Stimulated activated CD8-positive, alpha-beta memory T cell treated with anti-CD3 and anti-CD28 coated beads, Interleukin-4, amount 100 ng/mL, for 24 hours (primary cell): ENCODE results near the gene CACNG4.

Source experiments
- DNase-seq: peaks from one replicate; pipeline ENCODE4 v3.0.0-alpha.2; 2020; ENCODE audit warnings: low read depth

The CACNG4 gene

DNA sequence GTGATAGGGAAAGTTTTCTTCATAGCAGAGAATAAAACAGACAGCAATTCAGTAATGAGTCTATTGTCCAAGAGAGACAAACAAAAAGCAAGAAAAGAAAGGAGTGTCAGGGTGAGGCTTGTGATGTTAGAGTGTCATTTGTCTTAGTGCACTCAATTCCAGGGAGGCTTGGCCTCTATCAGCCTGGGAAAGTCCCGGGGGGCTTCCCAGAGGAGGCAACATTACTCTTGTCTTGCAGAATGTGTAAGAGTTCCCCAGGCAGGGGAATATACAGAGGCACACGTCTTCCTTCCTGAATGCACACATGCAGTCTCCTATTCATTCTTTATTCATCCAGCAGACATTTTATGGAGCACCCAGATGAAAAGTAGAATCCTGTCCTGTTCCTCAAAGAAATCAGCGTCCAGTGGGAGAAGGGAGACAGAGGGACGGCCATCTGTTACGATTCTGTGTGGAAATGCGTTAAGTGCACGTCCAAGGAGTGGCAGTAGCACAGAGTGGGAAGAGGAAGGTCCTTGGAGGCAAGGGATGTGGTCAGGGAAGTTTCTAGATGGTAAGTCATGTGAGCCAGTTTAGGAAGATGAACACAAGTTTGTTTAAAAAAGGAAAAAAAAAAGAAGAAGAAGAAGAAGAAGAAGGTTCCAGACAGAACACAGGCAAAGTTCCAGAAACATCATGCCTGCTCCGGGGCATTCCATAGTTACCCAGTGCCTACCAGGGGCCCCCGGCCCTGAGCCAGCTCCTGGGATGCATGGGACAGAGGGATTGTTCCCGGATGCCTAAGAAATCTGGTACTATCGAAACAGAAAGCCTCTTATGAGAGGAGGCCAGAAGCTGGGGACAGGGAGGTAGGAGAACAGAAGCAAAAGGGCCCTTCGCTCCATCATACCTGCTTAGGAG lies 21.1 kb downstream of the CACNG4 start:
- DNase-seq, result no peak

DNA sequence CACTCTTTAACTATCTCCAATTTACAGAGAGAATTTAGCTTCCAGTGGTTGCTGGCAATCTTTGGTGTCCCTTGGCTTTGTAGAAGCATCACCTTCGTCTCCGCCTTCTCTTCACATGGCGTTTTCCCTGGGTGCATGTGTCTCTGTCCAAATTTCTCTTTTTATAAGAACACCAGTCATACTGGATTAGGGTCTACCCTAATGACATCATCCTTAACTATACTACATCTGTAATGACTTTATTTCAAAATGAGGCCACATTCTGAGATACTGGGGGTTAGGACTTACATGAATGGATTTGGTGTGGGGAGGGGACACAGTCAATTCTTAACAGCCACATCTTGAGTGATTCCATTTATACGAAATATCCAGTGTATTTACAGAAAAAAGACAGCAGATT lies 22.2 kb downstream of the CACNG4 start:
- no peak for DNase-seq

DNA sequence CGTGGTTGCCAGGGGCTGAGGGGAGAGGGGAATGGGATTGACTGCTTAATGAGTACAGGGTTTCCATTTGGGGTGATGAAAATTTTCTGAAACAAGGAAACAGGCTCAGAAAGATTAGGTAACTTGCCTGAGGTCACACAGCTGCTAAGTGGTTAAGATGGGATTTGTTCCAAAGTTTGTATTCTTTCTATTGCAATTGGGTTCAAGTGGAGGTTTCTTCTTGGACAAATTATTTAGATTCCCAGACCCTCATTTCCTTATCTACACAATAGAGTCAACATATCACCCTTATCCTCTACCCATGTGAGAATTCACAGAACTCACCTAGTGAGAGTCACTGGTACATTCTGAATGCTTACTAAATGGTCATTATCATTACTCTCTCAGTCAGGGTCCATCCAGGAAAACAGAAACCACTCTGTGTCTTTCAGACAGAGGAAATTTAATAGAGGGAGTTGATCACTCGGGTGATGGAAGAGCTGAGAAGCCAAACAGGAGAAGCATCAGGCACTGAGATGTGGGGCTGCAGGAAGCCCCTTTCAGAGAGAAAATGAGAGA lies 22.6 kb downstream of the CACNG4 start:
- DNase-seq, result no peak

DNA sequence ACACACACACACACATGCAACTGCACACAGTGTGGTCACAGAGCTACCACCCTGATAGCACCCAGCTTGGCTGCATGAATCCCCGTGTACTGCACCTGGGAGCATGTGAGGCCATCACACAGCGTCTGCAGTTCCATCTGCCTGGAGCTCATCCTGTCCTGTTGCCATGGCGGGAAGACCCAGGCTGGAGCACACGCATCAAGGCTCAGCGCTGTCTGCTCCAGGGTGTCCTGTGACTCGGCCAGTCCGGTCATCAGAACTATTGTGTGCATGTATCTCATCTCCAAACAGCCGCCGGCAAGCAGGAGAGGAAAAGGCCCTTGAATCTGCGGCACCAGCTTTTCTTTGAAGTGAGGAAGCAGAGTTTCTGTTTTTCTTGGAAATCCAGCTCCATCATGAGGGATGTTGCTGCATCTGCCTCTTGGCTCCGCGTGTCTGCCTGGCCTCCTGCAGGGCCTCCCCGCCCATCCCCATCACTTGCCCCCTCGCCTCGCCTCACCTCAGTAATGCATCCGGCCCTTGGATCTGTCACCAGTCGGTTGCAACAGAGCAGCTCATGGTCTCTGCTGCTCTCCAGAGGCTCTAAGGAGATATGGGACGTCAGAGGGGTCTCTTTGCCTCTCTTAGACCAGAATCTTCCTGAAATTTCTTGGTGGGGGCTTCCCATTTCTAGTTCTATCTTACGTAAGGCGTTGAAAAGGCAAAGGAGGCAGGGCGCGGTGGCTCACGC lies 23.7 kb downstream of the CACNG4 start:
- DNase-seq, result no peak

- DNase-seq, result no peak
These were observed 24.6 kb downstream of the CACNG4 start for GRCh38 chr17:66989076-66989475.

GRCh38 chr17:66989579-66989978 lies 25.1 kb downstream of the CACNG4 start:
- no peak for DNase-seq

DNA sequence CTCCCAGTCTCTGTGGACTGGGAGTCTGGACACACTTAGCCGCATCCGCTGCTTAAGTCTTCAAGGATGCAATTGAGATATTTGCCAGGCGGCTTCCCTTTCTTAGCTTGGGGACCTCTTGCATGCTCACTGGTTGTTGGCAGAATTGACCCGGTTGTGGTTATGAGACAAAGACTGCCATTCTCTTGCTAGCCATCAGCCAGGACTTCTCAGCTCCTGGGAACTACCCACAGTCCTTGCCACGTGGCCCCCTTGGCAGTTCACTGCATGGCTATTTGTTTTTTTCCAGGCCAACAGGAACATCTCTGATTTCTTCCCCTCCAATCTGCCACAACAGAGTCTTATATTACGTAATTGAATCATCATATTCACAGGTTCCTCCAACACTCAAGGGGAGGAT lies 25.5 kb downstream of the CACNG4 start:
- no peak for DNase-seq

DNA sequence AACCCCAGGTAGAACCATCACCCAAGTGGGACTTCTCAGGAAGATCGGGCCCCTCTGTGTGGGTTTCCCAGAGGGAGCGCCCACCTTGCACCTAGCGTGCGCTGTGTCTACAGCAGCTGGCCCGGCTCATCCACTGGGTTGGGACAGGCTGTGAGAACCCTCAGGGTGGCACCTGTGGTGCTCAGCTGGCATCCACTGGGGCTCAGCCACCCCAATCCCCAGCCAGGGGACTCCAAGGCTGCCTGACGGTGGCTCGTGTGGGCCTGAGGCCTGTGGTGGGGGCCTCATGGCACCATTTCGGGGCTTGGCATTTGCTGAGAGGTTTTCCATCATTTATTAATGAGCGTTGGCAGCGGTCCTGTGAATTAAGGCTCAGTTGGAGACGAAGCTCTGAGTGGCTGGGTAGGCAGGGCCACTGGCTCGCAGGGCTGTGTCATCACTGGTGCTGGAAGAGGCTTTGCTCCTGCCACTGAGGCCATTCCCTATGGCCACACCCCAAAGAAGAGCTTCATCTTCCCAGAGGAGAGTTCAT lies 28.5 kb downstream of the CACNG4 start:
- DNase-seq, result no peak

GRCh38 chr17:66994361-66994760 lies 29.9 kb downstream of the CACNG4 start:
- no peak for DNase-seq

- DNase-seq, result no peak
These were observed 30.5 kb downstream of the CACNG4 start for GRCh38 chr17:66994930-66995535.

GRCh38 chr17:66995944-66996343 lies 31.4 kb downstream of the CACNG4 start:
- DNase-seq, result no peak

DNA sequence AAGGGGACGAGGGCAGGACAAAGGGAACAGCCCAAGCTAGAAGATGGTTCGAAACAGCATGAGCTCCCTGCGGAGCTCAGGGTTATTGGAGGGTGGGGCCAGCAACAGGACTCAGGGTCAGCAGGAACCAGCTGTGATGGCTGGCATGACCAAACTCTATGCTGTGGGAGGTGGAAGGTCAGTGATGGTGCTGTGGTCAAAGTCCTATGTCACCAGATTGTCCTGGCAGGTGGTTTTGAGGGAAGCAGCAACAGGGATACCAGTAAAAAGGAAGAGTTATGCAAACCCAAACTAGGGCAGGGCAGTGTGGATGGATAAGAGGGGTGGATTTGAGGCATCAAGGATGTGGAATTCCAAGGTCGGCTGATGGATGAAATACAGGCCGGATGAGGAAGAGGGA lies 32.4 kb downstream of the CACNG4 start:
- no peak for DNase-seq

DNA sequence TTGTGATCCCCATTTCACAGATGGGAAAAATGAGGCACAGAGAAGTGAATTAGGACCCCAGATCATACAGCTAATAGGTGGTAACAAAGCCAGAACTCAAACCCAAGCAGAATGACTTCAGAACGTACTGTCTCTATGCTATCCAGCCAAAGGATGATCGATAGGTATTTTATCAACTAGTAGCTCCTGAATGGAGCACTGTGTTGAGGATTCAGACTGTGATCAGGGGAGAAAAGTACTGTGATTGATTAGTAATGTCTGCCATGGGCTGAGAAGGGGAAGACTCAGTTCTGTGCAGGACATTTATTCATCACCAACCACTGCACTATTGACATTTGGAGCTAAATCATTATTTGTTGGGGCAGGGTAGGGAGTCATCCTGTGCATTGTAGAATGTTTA lies 38.7 kb downstream of the CACNG4 start:
- DNase-seq, result no peak

GRCh38 chr17:67004181-67004580 lies 39.7 kb downstream of the CACNG4 start:
- DNase-seq, result no peak

DNA sequence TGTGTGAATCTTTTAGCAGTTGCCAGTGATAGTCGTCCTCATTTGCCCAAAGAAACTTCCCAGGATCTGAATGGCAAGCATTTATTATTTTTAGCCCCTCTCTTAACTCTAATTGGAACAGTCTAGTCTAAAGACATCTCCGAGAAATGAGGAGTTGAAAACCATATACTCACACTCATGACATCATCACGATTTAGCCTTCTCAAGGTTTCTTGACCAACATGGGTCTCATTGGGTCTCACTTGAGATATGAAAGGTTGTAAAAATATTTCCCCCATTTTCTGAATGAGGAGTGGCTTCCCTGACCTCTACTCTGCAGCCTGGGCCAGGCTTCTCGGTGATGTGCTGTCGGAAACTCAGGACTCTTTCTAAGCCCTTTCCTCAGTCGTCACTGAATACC lies 42.8 kb downstream of the CACNG4 start:
- DNase-seq, result no peak

- DNase-seq, result no peak
These were observed 43.6 kb downstream of the CACNG4 start for GRCh38 chr17:67008101-67008500.

- DNase-seq, result no peak
These were observed 47.1 kb downstream of the CACNG4 start for GRCh38 chr17:67011527-67012175.

DNA sequence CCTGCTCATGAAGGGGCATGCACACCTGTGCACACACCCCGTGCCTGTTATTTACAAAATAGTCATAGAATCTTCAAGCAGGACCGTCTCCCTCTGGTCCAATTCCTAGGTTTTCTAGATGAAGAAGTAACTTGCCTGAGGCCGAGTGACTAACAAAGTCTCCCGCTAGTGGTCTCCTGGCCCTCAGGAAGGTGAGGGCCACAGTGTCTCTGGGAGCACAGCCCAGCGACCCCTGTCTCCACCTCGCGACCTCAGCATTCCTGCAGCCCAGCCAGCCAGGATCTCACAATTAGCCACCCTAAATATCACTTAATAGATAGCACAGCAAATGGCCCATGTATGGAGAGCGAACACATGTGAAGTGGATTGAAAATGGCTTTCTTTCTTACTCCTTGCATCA lies 49.4 kb downstream of the CACNG4 start:
- no peak for DNase-seq

DNA sequence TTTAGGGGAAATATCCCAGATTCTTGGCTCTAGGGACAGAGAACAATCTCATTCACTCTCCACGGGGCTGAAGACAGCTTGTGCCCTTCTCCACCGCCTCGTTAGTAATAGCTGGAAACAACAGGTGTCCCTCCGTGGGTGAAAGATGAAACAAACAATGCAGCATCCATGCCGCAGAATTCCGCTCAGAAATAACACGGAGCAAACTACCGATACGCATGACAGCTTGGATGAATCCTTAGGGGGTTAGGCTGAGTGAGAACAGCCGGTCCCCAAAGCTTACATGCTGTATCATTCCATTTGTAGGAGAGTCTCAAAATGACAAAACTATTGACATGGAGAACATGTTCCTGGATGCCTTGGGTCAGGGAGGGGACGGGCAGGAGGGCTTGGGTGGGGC lies 50.5 kb downstream of the CACNG4 start:
- DNase-seq, result no peak

DNA sequence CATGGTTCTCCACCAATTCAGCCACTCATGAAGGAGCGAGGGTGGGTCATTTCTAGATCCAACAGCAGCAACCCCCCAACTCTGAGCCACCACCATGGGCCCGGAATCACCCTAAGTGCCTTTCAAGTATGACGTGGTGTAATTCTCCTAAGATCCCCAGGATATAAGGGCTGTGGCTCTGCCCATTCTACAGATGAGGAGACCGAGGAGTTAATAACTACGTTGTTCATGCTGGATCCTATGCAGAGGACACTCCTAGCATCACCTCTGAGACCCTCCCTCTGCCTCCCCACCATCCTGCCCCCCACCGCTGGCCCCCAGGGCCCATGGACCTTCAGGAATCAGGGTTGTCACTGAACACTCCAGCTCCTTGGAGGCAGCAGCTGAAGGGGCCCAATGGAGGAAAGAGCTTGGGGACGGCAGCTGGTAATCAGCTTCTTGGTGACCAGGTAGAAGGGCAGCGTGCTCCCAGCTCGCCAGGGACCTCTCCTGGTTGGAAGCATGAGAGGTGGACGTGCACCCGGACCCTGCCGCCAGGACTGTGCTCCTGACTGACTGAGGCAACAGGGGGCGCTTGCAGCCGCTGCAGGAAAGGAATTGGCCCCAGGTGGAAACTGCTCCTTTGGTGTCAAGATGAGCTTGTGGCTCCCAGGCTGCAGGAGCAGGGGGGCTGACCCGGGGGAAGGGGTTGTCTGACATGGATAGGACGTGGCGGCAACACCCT lies 51.7 kb downstream of the CACNG4 start:
- DNase-seq, result no peak

DNA sequence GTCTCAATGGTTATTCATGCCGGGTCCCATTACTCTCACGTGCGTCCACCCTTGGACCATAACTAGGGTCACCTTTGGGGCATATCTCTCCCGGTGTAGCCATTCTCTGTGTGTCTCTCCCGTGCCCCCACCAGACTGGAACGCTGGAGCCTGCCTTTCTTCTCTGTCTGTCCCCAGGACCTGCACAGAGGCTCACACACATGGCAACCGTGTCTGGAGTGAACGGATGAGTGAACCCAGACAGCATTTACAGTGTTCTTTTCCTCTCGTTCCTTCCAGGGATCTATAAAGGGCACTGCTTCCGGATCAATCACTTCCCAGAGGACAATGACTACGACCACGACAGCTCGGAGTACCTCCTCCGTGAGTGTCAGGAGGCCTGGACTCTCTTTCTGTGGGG lies 53.4 kb downstream of the CACNG4 start:
- no peak for DNase-seq
